Measurements from ENCODE around the gene GFOD2.

DNA sequence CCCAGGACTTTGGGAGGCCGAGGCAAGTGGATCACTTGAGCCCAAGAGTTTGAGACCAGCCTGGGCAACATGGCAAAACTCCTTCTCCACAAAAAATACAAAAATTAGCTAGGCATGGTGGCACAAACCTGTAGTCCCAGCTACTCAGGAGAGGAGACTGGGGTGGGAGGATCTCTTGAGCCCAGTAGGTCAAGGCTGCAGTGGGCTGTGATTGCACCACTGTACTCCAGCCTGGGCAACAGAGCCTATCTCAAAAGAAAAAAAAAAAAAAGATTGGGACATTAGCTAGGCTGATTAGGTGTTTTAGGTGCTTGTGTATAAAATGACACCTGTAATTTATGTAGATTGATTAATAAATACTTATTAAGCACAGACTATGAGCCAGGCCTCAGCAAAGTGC lies 10.1 kb downstream of the GFOD2 start:
- no peak for TF ChIP-seq POLR2A (IDR thresholded peaks at IDR 0.05; ENCODE audit: low read depth, low read length)
- no peak for TF ChIP-seq POLR2AphosphoS5 (IDR thresholded peaks at IDR 0.05; ENCODE audit: insufficient read depth, low read depth, low read length)
- TF ChIP-seq, protein P1, sequence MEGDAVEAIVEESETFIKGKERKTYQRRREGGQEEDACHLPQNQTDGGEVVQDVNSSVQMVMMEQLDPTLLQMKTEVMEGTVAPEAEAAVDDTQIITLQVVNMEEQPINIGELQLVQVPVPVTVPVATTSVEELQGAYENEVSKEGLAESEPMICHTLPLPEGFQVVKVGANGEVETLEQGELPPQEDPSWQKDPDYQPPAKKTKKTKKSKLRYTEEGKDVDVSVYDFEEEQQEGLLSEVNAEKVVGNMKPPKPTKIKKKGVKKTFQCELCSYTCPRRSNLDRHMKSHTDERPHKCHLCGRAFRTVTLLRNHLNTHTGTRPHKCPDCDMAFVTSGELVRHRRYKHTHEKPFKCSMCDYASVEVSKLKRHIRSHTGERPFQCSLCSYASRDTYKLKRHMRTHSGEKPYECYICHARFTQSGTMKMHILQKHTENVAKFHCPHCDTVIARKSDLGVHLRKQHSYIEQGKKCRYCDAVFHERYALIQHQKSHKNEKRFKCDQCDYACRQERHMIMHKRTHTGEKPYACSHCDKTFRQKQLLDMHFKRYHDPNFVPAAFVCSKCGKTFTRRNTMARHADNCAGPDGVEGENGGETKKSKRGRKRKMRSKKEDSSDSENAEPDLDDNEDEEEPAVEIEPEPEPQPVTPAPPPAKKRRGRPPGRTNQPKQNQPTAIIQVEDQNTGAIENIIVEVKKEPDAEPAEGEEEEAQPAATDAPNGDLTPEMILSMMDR (IDR thresholded peaks at IDR 0.05; ENCODE audit: extremely low read depth in 1 of 2, insufficient read depth in 1 of 2, low read depth in 1 of 2, low read length in 2 of 2): no peak
- no peak for TF ChIP-seq EZH2 (IDR thresholded peaks at IDR 0.05; ENCODE audit: borderline replicate concordance, low read depth, low read length, severe bottlenecking)
- no peak for TF ChIP-seq FOS (IDR thresholded peaks at IDR 0.05; ENCODE audit: borderline replicate concordance, insufficient read depth, low read length)
- TF ChIP-seq JUN (IDR thresholded peaks at IDR 0.05; ENCODE audit: borderline replicate concordance, insufficient read depth, insufficient read length, low read depth): no peak
- TF ChIP-seq, protein P2, sequence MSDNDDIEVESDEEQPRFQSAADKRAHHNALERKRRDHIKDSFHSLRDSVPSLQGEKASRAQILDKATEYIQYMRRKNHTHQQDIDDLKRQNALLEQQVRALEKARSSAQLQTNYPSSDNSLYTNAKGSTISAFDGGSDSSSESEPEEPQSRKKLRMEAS (IDR thresholded peaks at IDR 0.05; ENCODE audit: insufficient read depth, insufficient read length): no peak
- TF ChIP-seq GATA2 (IDR thresholded peaks at IDR 0.05; ENCODE audit: insufficient read depth, insufficient read length, low read depth, low read length): no peak
- no peak for TF ChIP-seq MYC (IDR thresholded peaks at IDR 0.05; ENCODE audit: low read depth, low read length)
